HepG2 (cell line): ENCODE data around the gene GMPPA. TPM values are rescaled to one million over a fixed set of nuclear protein-coding genes. Genes with fewer than 3 reads are reported as not detected.

ENCODE experiments used
- AGO2 ChIP-seq: fragments of 200-400 bp; formaldehyde crosslinking; optimal IDR thresholded peaks from 2 replicates; pipeline ENCODE3; 2017; ENCODE audit warnings: mild to moderate bottlenecking, low read depth, low read length, moderate library complexity
- HNRNPUL1 ChIP-seq: fragments of 200-400 bp; formaldehyde crosslinking; IDR thresholded peaks from 2 replicates; pipeline ENCODE4 v1.6.1; 2017; ENCODE audit warnings: low read depth, mild to moderate bottlenecking, low read length, moderate library complexity
- PAXIP1 ChIP-seq: sonication (generic); formaldehyde crosslinking; conservative IDR thresholded peaks from 2 replicates; pipeline ENCODE4 v1.4.0; 2020; ENCODE audit warnings: mild to moderate bottlenecking, missing genetic modification reagents, moderate library complexity
- PLSCR1 ChIP-seq: sonication (generic); formaldehyde crosslinking; IDR thresholded peaks from 2 replicates; pipeline ENCODE4 v1.5.0; 2020; ENCODE audit warnings: missing genetic modification reagents, mild to moderate bottlenecking, borderline replicate concordance
- YEATS2 ChIP-seq: sonication (generic); formaldehyde crosslinking; IDR thresholded peaks from 2 replicates; pipeline ENCODE4 v1.4.0; 2020; ENCODE audit warnings: missing genetic modification reagents, borderline replicate concordance
- ZBTB43 ChIP-seq: sonication (generic); formaldehyde crosslinking; conservative IDR thresholded peaks from 2 replicates; pipeline ENCODE4 v1.4.0; 2020; ENCODE audit warnings: missing genetic modification reagents
- ZIK1 ChIP-seq: sonication (generic); formaldehyde crosslinking; IDR thresholded peaks from 2 replicates; pipeline ENCODE4 v1.5.0; 2020; ENCODE audit warnings: mild to moderate bottlenecking, low read depth, missing genetic modification reagents, borderline replicate concordance
- ZNF18 ChIP-seq: sonication (generic); formaldehyde crosslinking; IDR thresholded peaks from 2 replicates; pipeline ENCODE4 v1.8.0; 2022; ENCODE audit warnings: mild to moderate bottlenecking, missing genetic modification reagents; ENCODE audit not compliant: insufficient replicate concordance
- ZNF276 ChIP-seq: sonication (generic); formaldehyde crosslinking; IDR thresholded peaks from 2 replicates; pipeline ENCODE4 v1.4.0; 2020; ENCODE audit warnings: mild to moderate bottlenecking, low read depth, missing genetic modification reagents
- ZNF512B ChIP-seq: sonication (generic); formaldehyde crosslinking; IDR thresholded peaks from 2 replicates; pipeline ENCODE4 v1.5.1; 2020; ENCODE audit warnings: missing genetic modification reagents, mild to moderate bottlenecking, borderline replicate concordance
- polyA plus RNA-seq, 8 experiments: library from polyadenylated mRNA; depleted of rRNA in 3 of 8; stranded (reverse) in 7 of 8; unstranded in 1 of 8; fragments of >200 nt; fragmentation: Illumina TruSeq in 4 of 8; extraction: Trizol in 4 of 8; gene quantifications; 2 replicates each; pipeline versions ENCODE4 v1.2.1 to v1.2.3, GENCODE V29; 2011 to 2016; ENCODE audit warnings: low read depth in 4 of 8, missing spikeins in 1 of 8, mixed read lengths in 1 of 8; ENCODE audit not compliant: insufficient read depth in 1 of 8
- total RNA-seq, 5 experiments: library from RNA; depleted of rRNA; stranded (reverse); fragments of >200 nt; fragmentation: Illumina TruSeq; extraction: Trizol; gene quantifications; 2 replicates each; pipeline ENCODE4 v1.2.3, GENCODE V29; 2016; ENCODE audit warnings: low read depth in 1 of 5

Gene GMPPA
- total and polyA plus RNA-seq, 2 of the 13 experiments (the other 11 are each of a cell fraction or from before 2014, with no cell fraction given) = 81.1 to 106 TPM

GRCh38 chr2:219552382-219553167, 53.9 kb downstream of the GMPPA start (continued):
- TF ChIP-seq ZNF18 (CRISPR knock-in tag) (peak; percentile 90), ZNF512B (CRISPR knock-in tag) (no peak), PLSCR1 (CRISPR knock-in tag) (no peak), ZNF276 (CRISPR knock-in tag) (peak; percentile 86), AGO2 (peak; percentile 91), ZIK1 (peak; percentile 82; the same call in 1 of the 2 replicates), ZBTB43 (CRISPR knock-in tag) (no peak), YEATS2 (CRISPR knock-in tag) (no peak), HNRNPUL1 (no peak), PAXIP1 (CRISPR knock-in tag) (peak; percentile 33; the same call in 1 of the 2 replicates)
